ENCODE results near the gene MINK1. TPM values are rescaled to one million over a fixed set of nuclear protein-coding genes. Genes with fewer than 3 reads are reported as not detected.

Gene MINK1
- total and polyA plus RNA-seq, 2 of the 13 experiments (the other 11 are each of a cell fraction or from before 2014, with no cell fraction given), result 17.2 to 63.9 TPM

- TF ChIP-seq THAP11 (CRISPR knock-in tag; IDR thresholded peaks at IDR 0.05), result peak; percentile 39; the same call in 1 of the 2 replicates
- no peak for TF ChIP-seq NFIB (CRISPR knock-in tag; IDR thresholded peaks at IDR 0.05; ENCODE audit: borderline replicate concordance)
- TF ChIP-seq, protein P1, sequence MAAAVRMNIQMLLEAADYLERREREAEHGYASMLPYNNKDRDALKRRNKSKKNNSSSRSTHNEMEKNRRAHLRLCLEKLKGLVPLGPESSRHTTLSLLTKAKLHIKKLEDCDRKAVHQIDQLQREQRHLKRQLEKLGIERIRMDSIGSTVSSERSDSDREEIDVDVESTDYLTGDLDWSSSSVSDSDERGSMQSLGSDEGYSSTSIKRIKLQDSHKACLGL (CRISPR knock-in tag; IDR thresholded peaks at IDR 0.05), result peak; percentile 69; the same call in 1 of the 2 replicates
- TF ChIP-seq, protein P2, sequence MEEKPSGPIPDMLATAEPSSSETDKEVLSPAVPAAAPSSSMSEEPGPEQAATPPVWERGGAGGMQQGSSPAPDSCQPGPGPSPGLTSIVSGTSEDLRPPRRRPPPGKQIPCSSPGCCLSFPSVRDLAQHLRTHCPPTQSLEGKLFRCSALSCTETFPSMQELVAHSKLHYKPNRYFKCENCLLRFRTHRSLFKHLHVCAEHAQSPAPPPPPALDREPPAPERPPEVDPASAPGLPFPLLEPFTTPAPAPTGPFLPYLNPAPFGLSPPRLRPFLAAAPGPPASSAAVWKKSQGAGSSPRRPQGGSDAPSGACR (CRISPR knock-in tag; IDR thresholded peaks at IDR 0.05), result no peak
- TF ChIP-seq ZBTB37 (CRISPR knock-in tag; IDR thresholded peaks at IDR 0.05), result no peak
- peak; percentile 58 for TF ChIP-seq PHF8 (CRISPR knock-in tag; IDR thresholded peaks at IDR 0.05)
- no peak for TF ChIP-seq PRMT3 (CRISPR knock-in tag; IDR thresholded peaks at IDR 0.05; ENCODE audit: borderline replicate concordance, low read depth)
- TF ChIP-seq HES4 (CRISPR knock-in tag; IDR thresholded peaks at IDR 0.05; ENCODE audit: borderline replicate concordance), result 0 out of 2 replicates have a peak, but pooled peaks have one; percentile 16
- TF ChIP-seq ZNF792 (CRISPR knock-in tag; IDR thresholded peaks at IDR 0.05), result no peak; the same call in 1 of the 2 replicates
- no peak for TF ChIP-seq TCF12 (IDR thresholded peaks at IDR 0.05)
- no peak for TF ChIP-seq TCF12 (CRISPR knock-in tag; IDR thresholded peaks at IDR 0.05)
- peak; percentile 29; the same call in 1 of the 2 replicates for TF ChIP-seq KDM3A (CRISPR knock-in tag; IDR thresholded peaks at IDR 0.05; ENCODE audit: low read depth)
- TF ChIP-seq AFF4 (CRISPR knock-in tag; IDR thresholded peaks at IDR 0.05), result 0 out of 2 replicates have a peak, but pooled peaks have one; percentile 36
- TF ChIP-seq ZFP90 (CRISPR knock-in tag; IDR thresholded peaks at IDR 0.05; ENCODE audit: borderline replicate concordance), result 0 out of 2 replicates have a peak, but pooled peaks have one; percentile 50
- TF ChIP-seq ZNF607 (CRISPR knock-in tag; IDR thresholded peaks at IDR 0.05; ENCODE audit: borderline replicate concordance), result peak; percentile 9; the same call in 1 of the 2 replicates
- no peak for TF ChIP-seq ZNF780A (CRISPR knock-in tag; IDR thresholded peaks at IDR 0.05)
- no peak for TF ChIP-seq ZNF282 (IDR thresholded peaks at IDR 0.05; ENCODE audit: partially characterized antibody)
These were observed at the start of gene MINK1 (continued) for GRCh38 chr17:4833178-4833940.
